Hematopoietic multipotent progenitor cell treated with erythropoietin and hydrocortisone succinate and interleukin-3 and kit ligand, for 8 days (in vitro differentiated cells): Measurements from ENCODE around the gene MT1F.
"Not testable (repeated sequence)": the region's sequence is repeated elsewhere in the genome, so short reads cannot be mapped to it uniquely, and the experiment has no call there.

Source experiments
- DNase-seq: peaks from one replicate; pipeline ENCODE4 v3.0.0-alpha.2; 2015

MT1F gene

DNA sequence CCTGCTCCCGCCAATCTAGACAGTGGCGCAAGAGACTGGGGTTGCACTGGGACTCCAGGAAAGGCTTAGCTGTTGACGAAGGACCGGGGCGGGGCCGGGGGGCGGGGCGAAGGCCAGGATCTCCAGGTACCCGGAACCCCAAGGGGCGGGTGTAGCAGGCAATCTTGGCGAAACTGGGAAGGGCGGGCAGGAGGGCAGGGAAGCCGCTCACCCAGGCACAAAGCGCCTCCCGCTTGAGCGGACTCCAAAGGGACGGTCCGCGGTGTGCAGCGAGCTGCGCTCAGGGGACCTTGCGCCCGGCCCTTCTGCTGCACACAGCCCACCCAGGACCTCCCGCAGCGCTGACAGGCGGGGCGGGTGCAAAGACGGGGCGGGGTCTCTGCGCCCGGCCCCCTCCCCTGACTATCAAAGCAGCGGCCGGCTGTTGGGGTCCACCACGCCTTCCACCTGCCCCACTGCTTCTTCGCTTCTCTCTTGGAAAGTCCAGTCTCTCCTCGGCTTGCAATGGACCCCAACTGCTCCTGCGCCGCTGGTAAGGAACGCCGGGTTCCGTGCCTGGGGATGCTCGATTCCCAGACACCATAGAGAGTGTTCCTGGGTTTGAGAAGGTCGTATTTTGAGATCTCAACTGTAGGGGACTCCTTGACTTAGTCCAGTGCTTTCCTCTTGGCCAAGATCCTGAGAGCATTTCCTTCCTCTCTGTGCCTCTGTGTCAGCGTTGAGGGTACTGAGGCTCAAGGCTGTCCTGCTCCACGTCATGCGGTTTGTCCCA, at the start of gene MT1F:
MT1F (plus strand) TSS at position 405 of the 772 bp plus-strand sequence; CDS start at position 505, 100 bp downstream.
- peak; percentile 9 for DNase-seq

DNA sequence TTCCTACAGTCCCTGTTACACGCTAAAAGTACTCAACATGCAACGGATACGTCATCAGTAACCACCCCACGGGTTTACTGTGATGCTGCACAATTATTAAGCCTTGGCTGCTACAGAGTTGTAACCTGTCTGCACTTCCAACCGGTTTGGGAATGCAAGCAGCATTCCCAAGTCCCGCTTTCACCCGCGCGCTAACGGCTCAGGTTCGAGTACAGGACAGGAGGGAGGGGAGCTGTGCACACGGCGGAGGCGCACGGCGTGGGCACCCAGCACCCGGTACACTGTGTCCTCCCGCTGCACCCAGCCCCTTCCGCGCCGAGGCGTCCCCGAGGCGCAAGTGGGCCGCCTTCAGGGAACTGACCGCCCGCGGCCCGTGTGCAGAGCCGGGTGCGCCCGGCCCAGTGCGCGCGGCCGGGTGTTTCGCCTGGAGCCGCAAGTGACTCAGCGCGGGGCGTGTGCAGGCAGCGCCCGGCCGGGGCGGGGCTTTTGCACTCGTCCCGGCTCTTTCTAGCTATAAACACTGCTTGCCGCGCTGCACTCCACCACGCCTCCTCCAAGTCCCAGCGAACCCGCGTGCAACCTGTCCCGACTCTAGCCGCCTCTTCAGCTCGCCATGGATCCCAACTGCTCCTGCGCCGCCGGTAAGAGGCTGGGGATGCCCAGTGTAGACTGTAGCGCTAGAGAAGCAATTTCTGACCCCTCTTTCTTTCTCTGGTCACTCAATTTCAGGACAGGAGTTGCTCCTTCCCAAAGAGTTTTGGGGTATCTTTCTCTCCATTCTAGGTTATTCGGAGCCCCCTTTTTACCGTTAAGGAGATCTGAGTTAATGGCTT, 49.5 kb upstream of the MT1F start, which contains the start of gene MT2A:
MT2A (plus strand) TSS at position 542 of the 833 bp plus-strand sequence; CDS start at position 614, 72 bp downstream.
- peak; percentile 92 for DNase-seq

DNA sequence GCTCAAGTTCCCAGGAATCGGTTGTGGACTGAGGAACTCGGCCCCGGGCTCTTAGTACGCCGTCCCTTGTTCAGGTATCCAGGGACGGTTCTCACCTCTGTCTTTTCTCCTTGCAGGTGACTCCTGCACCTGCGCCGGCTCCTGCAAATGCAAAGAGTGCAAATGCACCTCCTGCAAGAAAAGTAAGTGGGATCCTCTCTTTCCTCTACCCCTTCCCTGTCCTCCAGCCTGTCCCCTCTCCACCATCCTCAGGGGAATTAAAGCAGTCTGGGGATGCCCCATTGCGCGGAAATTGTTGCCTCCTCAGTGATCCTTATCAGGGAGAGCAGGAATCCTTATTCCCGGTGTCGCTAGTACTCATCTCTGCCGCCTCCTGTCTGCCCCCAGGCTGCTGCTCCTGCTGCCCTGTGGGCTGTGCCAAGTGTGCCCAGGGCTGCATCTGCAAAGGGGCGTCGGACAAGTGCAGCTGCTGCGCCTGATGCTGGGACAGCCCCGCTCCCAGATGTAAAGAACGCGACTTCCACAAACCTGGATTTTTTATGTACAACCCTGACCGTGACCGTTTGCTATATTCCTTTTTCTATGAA, 48.8 kb upstream of the MT1F start:
- DNase-seq, result no peak

DNA sequence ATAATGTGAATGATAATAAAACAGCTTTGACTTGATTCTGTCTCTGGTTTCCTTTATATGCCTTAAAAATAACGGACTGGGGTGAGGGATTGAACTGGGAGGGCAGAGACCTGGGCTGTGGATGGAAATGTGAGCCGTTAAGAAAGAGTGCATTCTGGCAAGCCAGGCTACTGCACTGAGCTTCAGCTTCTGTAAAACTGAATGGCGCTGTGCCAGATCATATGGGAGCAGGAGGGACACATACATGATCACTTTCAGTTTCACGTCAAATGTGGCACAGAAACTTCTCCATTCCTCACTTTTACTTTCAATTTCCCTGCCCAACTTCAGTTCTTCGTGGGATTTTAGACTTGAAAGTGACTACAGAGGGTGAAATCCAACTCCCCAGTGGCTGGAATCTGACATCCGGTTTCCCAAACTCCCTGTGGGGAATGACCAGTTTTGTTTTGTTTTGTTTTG, 48.3 kb upstream of the MT1F start:
- DNase-seq, result peak; percentile 87

- peak; percentile 21 for DNase-seq
Measured at GRCh38 chr16:56610017-56610608, 47.6 kb upstream of the MT1F start.

GRCh38 chr16:56610609-56611111, 47.1 kb upstream of the MT1F start:
- no peak for DNase-seq

DNA sequence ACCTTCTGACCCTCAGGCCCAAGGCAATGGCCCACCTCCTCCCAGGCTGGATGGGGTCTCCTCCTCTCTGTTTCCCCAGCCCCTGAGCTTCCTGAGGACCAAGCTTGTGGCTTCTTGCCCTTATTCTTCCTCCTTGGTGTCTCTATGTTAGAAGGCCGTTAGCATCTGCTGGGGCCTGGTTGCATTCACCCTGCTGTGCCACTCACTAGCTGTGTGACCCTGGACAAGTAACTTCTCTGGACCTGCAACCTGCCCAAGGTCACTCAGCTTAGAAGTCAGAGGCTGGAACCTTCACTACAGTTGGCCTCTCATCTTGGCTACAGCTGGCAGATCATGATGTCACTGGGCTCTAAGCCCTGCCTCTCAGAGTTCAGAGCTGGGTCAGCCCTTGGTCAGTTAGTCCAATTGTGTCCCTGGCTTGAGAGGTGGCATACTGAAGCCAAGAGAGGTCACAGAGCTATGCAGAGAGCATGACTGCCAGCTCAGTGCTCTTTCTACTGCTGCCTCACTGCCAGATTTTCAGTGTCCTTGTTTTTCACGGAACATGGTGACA, 46.4 kb upstream of the MT1F start:
- no peak for DNase-seq

DNA sequence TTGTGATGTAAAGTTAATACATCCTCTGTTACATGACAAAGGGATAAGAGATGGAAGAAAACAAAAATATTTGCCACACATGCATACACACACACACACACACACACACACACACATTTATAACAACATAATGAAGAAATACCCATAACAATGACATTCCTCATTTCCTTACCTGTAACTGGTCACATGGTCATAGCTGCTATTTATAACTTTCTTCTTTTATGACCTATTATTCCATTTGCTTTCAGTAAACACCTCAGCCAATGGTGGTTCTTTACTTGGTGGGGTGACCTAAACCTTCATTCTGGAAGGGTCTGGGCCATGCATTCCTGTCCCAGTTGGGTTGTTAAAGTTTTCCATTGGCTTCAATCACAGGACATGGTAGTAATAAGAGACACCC, 44.1 kb upstream of the MT1F start:
- no peak for DNase-seq

DNA sequence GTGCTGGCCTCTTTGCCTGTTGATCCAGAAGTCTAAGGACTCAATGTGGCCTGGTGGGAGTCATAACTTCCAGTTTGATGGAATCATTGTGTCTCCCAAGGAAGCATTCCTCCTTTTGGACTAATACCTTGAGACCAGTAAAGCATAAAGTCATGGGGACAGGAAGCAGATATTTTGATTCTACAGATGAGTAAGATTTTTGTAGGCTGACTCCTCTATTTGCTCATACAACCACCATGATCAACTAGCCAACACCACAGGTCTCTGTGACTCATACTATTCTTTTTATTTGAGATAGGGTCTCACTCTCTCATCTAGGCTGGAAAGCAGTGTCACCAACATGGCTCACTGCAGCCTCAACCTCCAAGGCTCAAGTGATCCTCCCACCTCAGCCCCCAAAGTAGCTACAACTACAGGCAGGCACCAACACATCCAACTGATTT, 43.2 kb upstream of the MT1F start:
- no peak for DNase-seq

GRCh38 chr16:56615353-56615752, 42.4 kb upstream of the MT1F start:
- no peak for DNase-seq

- DNase-seq, result no peak
Measured at GRCh38 chr16:56616608-56617211, 41.0 kb upstream of the MT1F start.

DNA sequence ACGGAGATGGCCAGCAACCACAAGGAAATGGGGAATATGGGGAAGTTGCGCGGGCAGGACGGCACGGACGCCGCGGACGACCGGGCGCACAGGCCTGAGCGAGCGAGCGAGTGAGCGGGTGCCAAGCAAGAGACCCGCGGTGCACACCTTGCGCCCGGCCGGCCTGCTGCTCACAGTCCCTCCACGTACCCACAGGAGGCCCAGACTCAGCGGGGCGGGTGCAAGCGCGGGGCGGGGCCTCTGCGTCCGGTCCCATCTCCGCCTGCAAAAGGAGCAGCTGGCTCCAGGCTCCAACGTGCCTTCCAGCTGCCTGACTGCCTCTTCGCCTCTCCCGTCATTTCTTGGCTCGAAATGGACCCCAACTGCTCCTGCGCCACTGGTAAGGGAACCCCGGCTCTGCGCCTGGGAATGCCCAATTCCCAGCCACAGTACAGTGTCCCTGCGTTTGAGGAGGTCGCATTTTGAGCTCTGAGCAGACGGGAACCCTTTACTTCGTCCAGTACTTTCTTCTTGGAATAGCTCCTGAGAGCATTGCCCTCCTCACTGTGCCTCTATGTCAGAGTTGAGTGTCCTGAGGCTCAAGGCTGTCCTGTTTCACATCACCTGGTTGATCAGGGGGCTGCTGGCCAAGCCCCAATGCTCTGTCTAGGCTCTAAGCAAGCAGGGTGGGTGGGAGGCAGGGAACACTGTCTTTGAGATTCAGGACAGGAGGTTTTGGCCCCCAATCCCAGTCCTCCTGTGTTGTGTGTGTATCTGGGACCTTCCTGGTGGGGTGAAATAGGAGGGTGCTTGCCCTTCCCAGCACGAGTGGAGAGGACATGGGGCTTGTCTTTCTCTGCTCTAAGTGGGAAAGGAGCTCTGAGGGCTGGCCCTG, 40.3 kb upstream of the MT1F start:
- no peak for DNase-seq

DNA sequence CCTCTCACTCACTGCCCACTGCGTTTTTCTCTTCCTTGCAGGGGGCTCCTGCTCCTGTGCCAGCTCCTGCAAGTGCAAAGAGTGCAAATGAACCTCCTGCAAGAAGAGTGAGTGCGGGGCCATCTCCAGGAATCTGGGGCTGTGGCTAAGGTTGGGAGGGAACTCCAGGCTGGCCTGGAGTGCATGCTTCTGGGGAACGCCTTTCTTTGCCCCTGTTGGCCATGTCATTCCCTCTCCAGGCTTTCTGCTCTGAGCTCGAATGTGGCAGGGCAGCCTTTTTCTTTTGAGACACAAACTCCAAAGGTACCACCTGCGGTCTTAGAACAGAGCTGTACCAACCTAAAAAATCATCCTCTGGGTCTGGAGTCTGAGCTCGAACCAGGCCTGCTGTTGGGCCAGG, 39.6 kb upstream of the MT1F start:
- no peak for DNase-seq

DNA sequence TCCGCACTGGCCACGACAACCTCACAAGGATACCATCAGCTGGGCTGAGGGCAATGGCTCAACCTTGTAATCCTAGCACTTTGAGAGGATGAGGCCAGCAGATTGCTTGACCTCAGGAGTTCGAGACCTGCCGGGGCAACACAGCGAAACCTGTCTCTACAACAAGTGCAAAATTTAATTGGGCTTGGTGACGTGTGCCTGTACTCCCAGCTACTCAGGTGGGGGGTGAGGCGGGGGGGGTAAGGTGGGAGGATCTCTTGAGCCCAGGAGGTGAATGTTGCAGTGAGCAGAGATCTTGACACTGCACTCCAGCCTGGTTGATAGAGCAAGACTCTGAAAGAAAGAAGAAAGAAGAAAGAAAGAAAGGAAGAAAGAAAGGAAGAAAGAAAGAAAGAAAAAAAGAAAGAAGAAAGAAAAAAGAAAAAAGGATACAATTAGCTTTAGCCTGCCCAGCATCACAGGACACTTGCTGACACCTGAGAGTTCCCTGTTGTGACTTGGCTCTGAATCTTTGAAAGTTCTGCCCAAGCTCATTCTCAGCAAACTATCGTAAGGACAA, 37.3 kb upstream of the MT1F start:
- no peak for DNase-seq

DNA sequence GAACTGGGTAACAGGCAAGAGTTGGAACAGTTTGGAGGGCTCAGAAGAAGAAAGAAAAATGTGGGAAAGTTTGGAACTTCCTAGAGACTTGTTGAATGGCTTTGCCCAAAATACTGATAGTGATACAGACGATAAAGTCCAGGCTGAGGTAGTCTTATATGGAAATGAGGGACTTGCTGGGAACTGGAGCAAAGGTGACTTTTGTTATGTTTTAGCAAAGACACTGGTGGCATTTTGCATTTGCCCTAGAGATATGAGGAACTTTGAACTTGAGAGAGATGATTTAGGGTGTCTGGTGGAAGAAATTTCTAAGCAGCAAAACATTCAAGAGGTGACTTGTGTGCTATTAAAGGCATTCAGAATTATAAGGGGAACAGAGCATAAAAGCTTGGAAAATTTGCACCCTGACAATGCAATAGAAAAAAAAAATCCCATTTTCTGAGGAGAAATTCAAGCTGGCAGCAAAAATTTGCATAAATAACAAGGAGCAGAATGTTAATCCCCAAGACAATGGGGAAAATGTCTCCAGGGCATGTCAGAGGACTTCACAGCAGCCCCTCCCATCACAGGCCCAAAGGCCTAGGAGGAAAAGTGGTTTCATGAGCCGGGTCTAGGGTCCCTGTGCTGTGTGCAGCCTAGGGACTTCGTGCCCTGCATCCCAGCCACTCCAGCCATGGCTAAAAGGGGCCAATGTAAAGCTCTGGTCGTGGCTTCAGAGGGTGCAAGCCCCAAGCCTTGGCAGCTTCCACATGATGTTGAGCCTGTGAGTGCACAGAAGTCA, 35.9 kb upstream of the MT1F start:
- not testable (repeated sequence) for DNase-seq

GRCh38 chr16:56623184-56623583, 34.6 kb upstream of the MT1F start:
- DNase-seq, result not testable (repeated sequence)

GRCh38 chr16:56623637-56624036, 34.1 kb upstream of the MT1F start:
- DNase-seq, result no peak

- DNase-seq, result no peak
Measured at GRCh38 chr16:56625140-56625942, 32.4 kb upstream of the MT1F start, which contains the start of gene MT1E. MT1E (plus strand) TSS chr16:56625781; CDS start chr16:56625852, 71 bp downstream.
